ENCODE results near the gene NPIPB2.

NPIPB2 gene

DNA sequence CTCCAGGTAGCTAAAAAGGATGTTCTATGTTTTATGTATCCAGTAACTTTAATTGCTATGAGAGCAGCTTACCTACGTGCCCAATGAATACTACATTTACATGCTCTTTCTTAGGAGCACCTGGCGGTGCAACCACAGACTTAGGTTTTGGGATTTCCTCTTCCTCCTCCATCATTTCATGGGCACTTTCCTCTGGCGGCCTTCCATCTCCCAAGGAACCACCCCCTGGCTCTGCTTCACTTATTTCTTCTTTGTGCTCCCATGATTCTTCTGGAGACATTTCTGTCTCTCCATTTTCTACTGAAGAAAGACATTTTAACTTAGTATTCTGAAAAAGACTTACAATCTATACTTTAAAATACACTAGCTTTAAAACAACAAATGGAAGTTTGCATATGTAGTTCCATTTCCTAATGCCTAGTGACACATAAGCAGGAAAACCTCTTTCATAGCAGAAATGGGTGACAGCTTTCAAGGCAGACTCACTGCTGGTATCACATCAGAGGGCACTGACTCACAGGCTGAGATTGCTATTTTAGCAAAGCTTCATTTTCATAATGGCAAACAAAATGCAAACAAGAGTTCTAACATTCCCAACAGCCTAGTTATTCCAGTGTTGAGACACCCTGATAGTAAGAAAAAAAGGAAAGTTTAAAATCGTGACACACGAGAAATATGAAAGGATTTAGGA lies 45.2 kb downstream of the NPIPB2 start:
- DNase-seq, result no peak

DNA sequence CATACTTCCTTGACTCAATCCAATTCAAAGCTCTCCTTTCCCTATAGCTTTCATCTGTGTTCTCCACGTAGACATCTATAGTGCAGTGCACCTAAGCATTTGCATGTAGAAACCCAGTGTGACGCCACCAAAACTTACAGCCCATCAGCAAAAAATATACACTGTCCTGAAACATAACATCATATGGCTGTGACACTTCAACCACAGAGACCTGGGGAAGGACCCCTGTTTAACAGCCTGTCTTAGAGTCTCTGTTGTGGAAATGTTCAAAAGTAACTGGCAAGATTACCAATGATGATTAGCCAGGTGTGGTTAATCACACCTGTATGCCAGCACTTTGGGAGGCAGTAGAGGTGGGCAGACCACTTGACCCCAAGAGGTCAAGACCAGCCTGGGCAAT lies 48.3 kb downstream of the NPIPB2 start:
- DNase-seq, result no peak

DNA sequence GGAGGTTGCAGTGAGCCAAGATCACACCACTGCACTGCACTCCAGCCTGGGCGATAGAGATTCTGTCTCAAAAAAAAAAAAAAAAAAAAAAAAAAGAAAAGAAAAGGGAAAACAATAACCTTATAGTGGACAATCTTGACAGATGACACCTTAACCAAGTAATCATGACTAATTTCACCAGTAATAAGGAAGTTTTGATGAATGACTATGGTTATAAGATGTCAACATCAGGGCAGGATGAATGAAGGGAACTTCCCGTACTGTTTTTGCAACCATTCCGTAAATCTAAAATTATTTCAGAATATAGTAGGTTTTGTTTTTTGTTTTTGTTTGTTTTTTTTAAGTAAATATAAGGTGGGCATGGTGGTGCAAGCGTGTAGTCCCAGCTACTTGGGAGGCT lies 49.1 kb downstream of the NPIPB2 start:
- no peak for DNase-seq

DNA sequence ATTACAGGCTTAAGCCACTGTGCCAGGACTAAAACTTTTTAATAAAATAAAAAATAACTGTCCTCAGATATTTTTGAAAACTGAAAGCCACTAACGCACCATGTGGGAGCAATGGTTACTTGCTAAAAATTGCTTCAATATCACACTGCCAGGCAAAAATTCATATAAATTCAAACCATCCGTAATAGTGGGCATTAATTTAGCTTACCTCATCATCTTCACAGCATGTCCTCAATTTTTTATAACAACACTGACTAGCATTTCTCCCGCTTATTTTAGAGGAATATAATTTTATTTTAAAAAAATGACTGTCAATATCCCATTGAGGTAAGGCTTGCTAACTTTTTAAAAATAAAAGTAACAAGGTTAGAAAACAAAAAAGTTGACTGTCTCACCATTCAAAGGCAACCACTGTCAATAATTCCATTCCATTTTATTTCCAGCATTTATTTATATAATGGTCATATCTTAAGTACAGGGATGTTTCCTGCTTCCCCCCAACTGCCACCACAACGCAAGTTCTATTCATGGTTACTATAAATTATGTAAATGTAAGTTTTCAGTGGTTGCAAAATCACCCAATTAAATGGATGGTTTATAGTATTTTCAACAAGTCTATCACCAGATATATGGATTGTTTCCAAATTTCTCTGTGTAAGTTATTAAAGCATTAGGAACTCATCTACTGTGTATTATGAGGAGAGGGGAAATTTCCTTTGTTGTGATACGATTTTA lies 51.4 kb downstream of the NPIPB2 start:
- DNase-seq, result no peak

- no peak for DNase-seq
Observed at GRCh38 chr16:11886881-11887280, 55.0 kb downstream of the NPIPB2 start.

- no peak for DNase-seq
Observed at GRCh38 chr16:11884035-11884434, 57.8 kb downstream of the NPIPB2 start.

- DNase-seq, result no peak
Observed at GRCh38 chr16:11880007-11880406, 61.8 kb downstream of the NPIPB2 start.

- DNase-seq, result no peak
Observed at GRCh38 chr16:11877374-11877773, 64.5 kb downstream of the NPIPB2 start.
